Peyer's patch (tissue), 4 donors: Measurements from ENCODE around the gene PVALB.

ENCODE experiments used
- CTCF ChIP-seq, 6 experiments: fragments of 450-650 bp in 4 of 6; fragments of 200-600 bp in 2 of 6; sonication (generic) in 1 of 6; IDR thresholded peaks; one replicate each; pipeline ENCODE4 v1.5.1; 2017 to 2019; ENCODE audit warnings: antibody characterized with exemption in 6 of 6, mild to moderate bottlenecking in 3 of 6, moderate library complexity in 1 of 6
- POLR2A ChIP-seq, 2 donors: fragments of 450-650 bp; IDR thresholded peaks; one replicate each; pipeline ENCODE4 v1.5.1; 2017; ENCODE audit warnings: antibody characterized with exemption in 2 of 2, mild to moderate bottlenecking in 2 of 2, moderate library complexity in 2 of 2

GRCh38 chr22:36856792-36857135, 39.9 kb upstream of the PVALB start:
- TF ChIP-seq CTCF (IDR thresholded peaks at IDR 0.05) (no peak), POLR2A (IDR thresholded peaks at IDR 0.05) (no peak)
